GM18519 (cell line): Measurements from ENCODE around the gene LCLAT1.
"Not testable (repeated sequence)": the region's sequence is repeated elsewhere in the genome, so short reads cannot be mapped to it uniquely, and the experiment has no call there.

Experiments used
- ATAC-seq: cut with Tn5 transposase; IDR thresholded peaks from one replicate; pipeline ENCODE4 v1.9.1; 2021; ENCODE audit warnings: mild to moderate bottlenecking, moderate library complexity; ENCODE audit not compliant: unreplicated experiment, low FRiP score

Gene LCLAT1

GRCh38 chr2:30629866-30630265 lies 182.8 kb downstream of the LCLAT1 start:
- ATAC-seq, result no peak

GRCh38 chr2:30631051-30631671 lies 184.1 kb downstream of the LCLAT1 start:
- no peak for ATAC-seq

GRCh38 chr2:30633039-30633438 lies 186.0 kb downstream of the LCLAT1 start:
- ATAC-seq, result no peak

GRCh38 chr2:30636311-30636710 lies 189.3 kb downstream of the LCLAT1 start:
- ATAC-seq, result no peak

- ATAC-seq, result no peak
Observed at GRCh38 chr2:30639836-30640235, 192.8 kb downstream of the LCLAT1 start.

- no peak for ATAC-seq
Observed at GRCh38 chr2:30641765-30642345, 194.8 kb downstream of the LCLAT1 start.

GRCh38 chr2:30643013-30643412 lies 196.0 kb downstream of the LCLAT1 start:
- ATAC-seq, result not testable (repeated sequence)

GRCh38 chr2:30643674-30644073 lies 196.6 kb downstream of the LCLAT1 start:
- no peak for ATAC-seq

GRCh38 chr2:30645081-30645744 lies 198.2 kb downstream of the LCLAT1 start:
- ATAC-seq, result no peak

GRCh38 chr2:30645745-30646119 lies 198.7 kb downstream of the LCLAT1 start:
- ATAC-seq, result no peak

GRCh38 chr2:30647752-30648457 lies 200.9 kb downstream of the LCLAT1 start:
- ATAC-seq, result no peak

- ATAC-seq, result no peak
Observed at GRCh38 chr2:30649278-30649677, 202.2 kb downstream of the LCLAT1 start.

- no peak for ATAC-seq
Observed at GRCh38 chr2:30649828-30650227, 202.8 kb downstream of the LCLAT1 start.

- ATAC-seq, result no peak
Observed at GRCh38 chr2:30652271-30652915, 205.3 kb downstream of the LCLAT1 start.

GRCh38 chr2:30653847-30654246 lies 206.8 kb downstream of the LCLAT1 start:
- no peak for ATAC-seq

GRCh38 chr2:30654404-30654803 lies 207.4 kb downstream of the LCLAT1 start:
- no peak for ATAC-seq

- no peak for ATAC-seq
Observed at GRCh38 chr2:30655211-30655610, 208.2 kb downstream of the LCLAT1 start.

- ATAC-seq, result no peak
Observed at GRCh38 chr2:30655660-30656059, 208.6 kb downstream of the LCLAT1 start.

- ATAC-seq, result no peak
Observed at GRCh38 chr2:30656079-30656478, 209.0 kb downstream of the LCLAT1 start.

- ATAC-seq, result no peak
Observed at GRCh38 chr2:30661173-30662107, 214.4 kb downstream of the LCLAT1 start.
